Adrenal gland (tissue), 12 donors: ENCODE data around the gene TRIAP1. TPM values are rescaled to one million over a fixed set of nuclear protein-coding genes. Genes with fewer than 3 reads are reported as not detected.

Source experiments
- DNase-seq, 7 donors: peaks; one replicate each; pipeline ENCODE4 v3.0.0-alpha.2; 2019 to 2020
- H3K27ac ChIP-seq, 5 donors: fragments of 200-600 bp; sonication (generic) in 4 of 5; 1 replicate in 3 of 5; 2 replicates in 2 of 5; pipeline versions ENCODE4 v1.5.1 to v1.8.0; 2016 to 2020; ENCODE audit warnings: mild to moderate bottlenecking in 1 of 5
- H3K27me3 ChIP-seq: fragments of 200-600 bp; 2 replicates; pipeline ENCODE4 v1.8.0; 2021
- H3K36me3 ChIP-seq, 2 donors: fragments of 200-600 bp; replicated peaks in 1 of 2; 1 replicate in 1 of 2; 2 replicates in 1 of 2; pipeline versions ENCODE4 v1.5.1 to v1.8.0; 2018 to 2022
- H3K4me1 ChIP-seq, 2 donors: fragments of 200-600 bp; replicated peaks in 1 of 2; 1 replicate in 1 of 2; 2 replicates in 1 of 2; pipeline versions ENCODE4 v1.5.1 to v1.8.0; 2018 to 2021
- H3K4me3 ChIP-seq, 4 donors: fragments of 200-600 bp; sonication (generic) in 3 of 4; one replicate each; pipeline ENCODE4 v1.5.1; 2016 to 2018
- H3K9me3 ChIP-seq, 3 donors: fragments of 200-600 bp; sonication (generic) in 1 of 3; replicated peaks in 1 of 3; 1 replicate in 2 of 3; 2 replicates in 1 of 3; pipeline versions ENCODE4 v1.5.1 to v1.8.0; 2016 to 2021
- CTCF ChIP-seq, 6 experiments: fragments of 450-650 bp in 4 of 6; fragments of 200-600 bp in 2 of 6; sonication (generic) in 1 of 6; IDR thresholded peaks; 1 replicate in 5 of 6; 2 replicates in 1 of 6; pipeline versions ENCODE4 v1.5.1 to v1.8.0; 2016 to 2021; ENCODE audit warnings: antibody characterized with exemption in 6 of 6, mild to moderate bottlenecking in 2 of 6, moderate library complexity in 1 of 6
- POLR2A ChIP-seq, 2 donors: fragments of 450-650 bp; IDR thresholded peaks; one replicate each; pipeline ENCODE4 v1.6.1; 2017; ENCODE audit warnings: antibody characterized with exemption in 2 of 2, mild to moderate bottlenecking in 2 of 2, moderate library complexity in 1 of 2
- WGBS, 4 donors: extraction: QIAGEN DNeasy Blood & Tissue Kit in 2 of 4; methylation state at CpG; one replicate each; pipeline versions ENCODE4 v1.1.5 to v1.1.7; 2013 to 2017; 5-methylcytosine and 5-hydroxymethylcytosine counted together
- intact Hi-C, 2 donors: fragments of 100-400 bp; cut with DNase I; formaldehyde crosslinking; loops; one replicate each; pipeline versions ENCODE4 v1.14.1 to v1.15.0; 2022 to 2023
- polyA plus RNA-seq, 3 donors: library from polyadenylated mRNA; stranded (reverse); fragments of 200-250 nt in 2 of 3; fragments of 350-450 nt in 1 of 3; fragmentation: Illumina TruSeq in 1 of 3; extraction: RNeasy Lipid Tissue Mini Kit (QIAGEN cat#74804) in 1 of 3; gene quantifications; one replicate each; pipeline ENCODE4 v1.2.3, GENCODE V29; 2013 to 2014
- total RNA-seq, 9 donors: library from RNA; depleted of rRNA in 4 of 9; stranded (reverse); fragments of >200 nt in 4 of 9; fragments of 120-200 nt in 1 of 9; fragmentation: NEBNext Ultra II Directional in 1 of 9; extraction: Animal tissue kit (Norgen Biotek cat#: 25700) in 1 of 9; gene quantifications; one replicate each; pipeline versions ENCODE4 v1.1.0 to v1.2.4, GENCODE V29; 2013 to 2023
- donor health status: healthy with polysubstance abuse.
- donor health status: Bipolar disorder and iron deficiency.
- donor health status: DM: yes; HTN: yes; CAD: no.
- donor health status: DM: no; HTN: no; CAD: no.
- donor health status: DM: no; HTN: no; CAD: no.
- donor health status: DM: yes; HTN: yes; CAD: no.

TRIAP1 gene
- total and polyA plus RNA-seq, 12 donors, result 8.2 to 53.5 (median 19.9) TPM

- DNase-seq, result peak; percentile 29 to 75 (median 54)
- Histone ChIP-seq H3K9me3 (no peaks in the 10 kb centered on the region), H3K4me3 (peak overlapping the region; percentile 55 to 87 (median 85)), H3K27me3 (no peaks in the 10 kb centered on the region), H3K27ac (peak overlapping the region; percentile 70 to 97 (median 93)), H3K36me3 (peaks cover 0 to 25% of the 10 kb centered on the region in 2 donors), H3K4me1 (peaks cover 6 to 36% of the 10 kb centered on the region in 2 donors)
- WGBS, 4 donors, result 1 to 7% (median 2%) methylated on average over 8 to 23 of the region's 23 CpGs
- intact Hi-C loops, result loop anchor here in 1 of 2 donors (10.0 kb wide), 1 partner anchor 96 kb away; no protein-coding TSS in a partner anchor
- TF ChIP-seq POLR2A (IDR thresholded peaks at IDR 0.05) (peak in 1 of 2 donors; percentile 27), CTCF (IDR thresholded peaks at IDR 0.05) (no peak)
These were observed 22.2 kb upstream of the TRIAP1 start for GRCh38 chr12:120468325-120468820.

- Histone ChIP-seq H3K27me3 (no peaks in the 10 kb centered on the region), H3K4me3 (no peak overlapping the region), H3K4me1 (peaks cover 6 to 36% of the 10 kb centered on the region in 2 donors), H3K36me3 (peaks cover 0 to 34% of the 10 kb centered on the region in 2 donors), H3K9me3 (no peaks in the 10 kb centered on the region), H3K27ac (peak overlapping the region in 2 of 5 donors; percentile 35 to 56)
- TF ChIP-seq POLR2A (IDR thresholded peaks at IDR 0.05) (no peak), CTCF (IDR thresholded peaks at IDR 0.05) (no peak)
- WGBS, 4 donors, result 85 to 89% (median 88%) methylated on average over 6 of the region's 6 CpGs
- no peak for DNase-seq
- intact Hi-C loops, result loop anchor here in 1 of 2 donors (10.0 kb wide), 1 partner anchor 97 kb away; no protein-coding TSS in a partner anchor
These were observed 21.3 kb upstream of the TRIAP1 start for GRCh38 chr12:120467439-120467838.

GRCh38 chr12:120466560-120467315 lies 20.6 kb upstream of the TRIAP1 start:
- Histone ChIP-seq H3K36me3 (peaks cover 0 to 41% of the 10 kb centered on the region in 2 donors), H3K4me1 (peaks cover 6 to 36% of the 10 kb centered on the region in 2 donors)

More at GRCh38 chr12:120466560-120467315, 20.6 kb upstream of the TRIAP1 start:
- TF ChIP-seq CTCF (IDR thresholded peaks at IDR 0.05) (peak; percentile 12 to 56 (median 48)), POLR2A (IDR thresholded peaks at IDR 0.05) (no peak)
- Histone ChIP-seq H3K27me3 (no peaks in the 10 kb centered on the region), H3K9me3 (no peaks in the 10 kb centered on the region), H3K27ac (peak overlapping the region in 4 of 5 donors; percentile 2 to 56 (median 36)), H3K4me3 (no peak overlapping the region)
- peak in 6 of 7 donors; percentile 45 to 71 (median 59) for DNase-seq
- intact Hi-C loops, result loop anchor here in 1 of 2 donors (10.0 kb wide), 1 partner anchor 98 kb away; no protein-coding TSS in a partner anchor
- 34 to 47% (median 42%) methylated on average over 8 of the region's 8 CpGs for WGBS, 4 donors
